GM19455 (cell line): ENCODE results near the gene PJVK.
"Not testable (repeated sequence)": the region's sequence is repeated elsewhere in the genome, so short reads cannot be mapped to it uniquely, and the experiment has no call there.

Experiments
- ATAC-seq: cut with Tn5 transposase; IDR thresholded peaks from one replicate; pipeline ENCODE4 v1.9.1; 2021; ENCODE audit not compliant: unreplicated experiment

Gene PJVK

GRCh38 chr2:178450774-178451525 is at the start of gene PJVK, which contains the start of gene PRKRA:
TSS of gene PJVK (plus strand) at chr2:178451378. CDS start at chr2:178453410, 2,032 bp downstream.
TSS of gene PRKRA (minus strand) at chr2:178451175. CDS start at chr2:178451030, 145 bp downstream.
- peak; percentile 84 for ATAC-seq

GRCh38 chr2:178401994-178402437 is 49.2 kb upstream of the PJVK start:
- no peak for ATAC-seq

GRCh38 chr2:178403671-178404306 is 47.4 kb upstream of the PJVK start:
- peak; percentile 44 for ATAC-seq

- ATAC-seq, result peak; percentile 99
Measured at GRCh38 chr2:178404368-178404767, 46.8 kb upstream of the PJVK start.

GRCh38 chr2:178409261-178409660 is 41.9 kb upstream of the PJVK start:
- no peak for ATAC-seq

- ATAC-seq, result no peak
Measured at GRCh38 chr2:178412047-178412446, 39.1 kb upstream of the PJVK start.

- ATAC-seq, result not testable (repeated sequence)
Measured at GRCh38 chr2:178412453-178412852, 38.7 kb upstream of the PJVK start.

GRCh38 chr2:178413472-178414265 is 37.5 kb upstream of the PJVK start:
- peak; percentile 83 for ATAC-seq

- peak; percentile 70 for ATAC-seq
Measured at GRCh38 chr2:178414266-178415247, 36.6 kb upstream of the PJVK start.

GRCh38 chr2:178415979-178416378 is 35.2 kb upstream of the PJVK start:
- no peak for ATAC-seq

GRCh38 chr2:178417916-178418315 is 33.3 kb upstream of the PJVK start:
- no peak for ATAC-seq

- ATAC-seq, result no peak
Measured at GRCh38 chr2:178418426-178418825, 32.8 kb upstream of the PJVK start.

- ATAC-seq, result no peak
Measured at GRCh38 chr2:178419123-178419522, 32.1 kb upstream of the PJVK start.

- no peak for ATAC-seq
Measured at GRCh38 chr2:178420463-178420999, 30.6 kb upstream of the PJVK start.

- ATAC-seq, result no peak
Measured at GRCh38 chr2:178422097-178422496, 29.1 kb upstream of the PJVK start.

GRCh38 chr2:178423746-178424145 is 27.4 kb upstream of the PJVK start:
- not testable (repeated sequence) for ATAC-seq

GRCh38 chr2:178425255-178425827 is 25.8 kb upstream of the PJVK start:
- no peak for ATAC-seq

GRCh38 chr2:178426388-178426787 is 24.8 kb upstream of the PJVK start:
- ATAC-seq, result no peak

- ATAC-seq, result no peak
Measured at GRCh38 chr2:178427458-178427857, 23.7 kb upstream of the PJVK start.

- ATAC-seq, result no peak
Measured at GRCh38 chr2:178428396-178428806, 22.8 kb upstream of the PJVK start.
